K562 (cell line): ENCODE results near the gene ZNF385C. TPM values are rescaled to one million over a fixed set of nuclear protein-coding genes. Genes with fewer than 3 reads are reported as not detected.

Source experiments
- ASH1L ChIP-seq: fragments of 450-650 bp; IDR thresholded peaks from 2 replicates; pipeline ENCODE4 v1.6.1; 2018; ENCODE audit warnings: borderline replicate concordance, mild to moderate bottlenecking, low read depth; ENCODE audit not compliant: partially characterized antibody
- CUX1 ChIP-seq: fragments of 200-800 bp; sonication (Bioruptor generic); IDR thresholded peaks from 2 replicates; pipeline ENCODE4 v1.6.1; 2016; ENCODE audit warnings: missing genetic modification characterization, missing compliant biosample characterization
- DEAF1 ChIP-seq: fragments of 450-650 bp; formaldehyde crosslinking; IDR thresholded peaks from 2 replicates; pipeline ENCODE4 v1.4.0; 2020; ENCODE audit warnings: mild to moderate bottlenecking, moderate library complexity
- ETS1 ChIP-seq: conservative IDR thresholded peaks from 2 replicates; pipeline ENCODE4 v1.6.1; 2011; ENCODE audit warnings: low read depth, mild to moderate bottlenecking, low read length; ENCODE audit not compliant: control insufficient read depth
- HMG20A ChIP-seq: fragments of 450-650 bp; formaldehyde crosslinking; conservative IDR thresholded peaks from 2 replicates; pipeline ENCODE4 v1.4.0; 2020; ENCODE audit warnings: mild to moderate bottlenecking, mixed read lengths
- NRF1 ChIP-seq, 2 experiments: fragments of 450-650 bp; IDR thresholded peaks in 1 of 2; conservative IDR thresholded peaks in 1 of 2; 2 replicates each; pipeline ENCODE4 v1.6.1; 2014; ENCODE audit warnings: mild to moderate bottlenecking in 2 of 2
- RCOR1 ChIP-seq, 2 experiments: IDR thresholded peaks; 2 replicates each; pipeline ENCODE4 v1.6.1; 2012; ENCODE audit warnings: low read depth in 2 of 2, low read length in 2 of 2, borderline replicate concordance in 1 of 2, improper control_type of control experiment in 1 of 2
- SMC3 ChIP-seq: conservative IDR thresholded peaks from 2 replicates; pipeline ENCODE4 v1.6.1; 2011; ENCODE audit warnings: low read depth, low read length, improper control_type of control experiment; ENCODE audit not compliant: insufficient read depth
- ZHX1 ChIP-seq: fragments of 150-350 bp; conservative IDR thresholded peaks from 2 replicates; pipeline ENCODE4 v1.6.1; 2014; ENCODE audit warnings: low read length
- ZNF174 ChIP-seq: fragments of 250-450 bp; sonication (Bioruptor Pico); IDR thresholded peaks from 2 replicates; pipeline ENCODE4 v1.4.0; 2020; ENCODE audit warnings: mild to moderate bottlenecking
- ZNF717 ChIP-seq: fragments of 250-450 bp; sonication (Bioruptor Pico); IDR thresholded peaks from 2 replicates; pipeline ENCODE4 v1.5.0; 2021
- polyA plus RNA-seq, 8 experiments: library from polyadenylated mRNA; depleted of rRNA in 4 of 8; stranded (reverse) in 5 of 8; unstranded in 3 of 8; fragments of >200 nt; fragmentation: Nextera tagmentation in 2 of 8; fragmentation: Illumina TruSeq in 1 of 8; extraction: Ambion mirVana in 2 of 8; extraction: Trizol in 1 of 8; gene quantifications; 2 replicates each; pipeline versions ENCODE4 v1.2.1 to v1.2.3, GENCODE V29; 2011 to 2014; ENCODE audit warnings: inconsistent platforms in 1 of 8, missing spikeins in 1 of 8
- total RNA-seq, 7 experiments: library from RNA; depleted of rRNA in 6 of 7; stranded (reverse); fragments of >200 nt in 6 of 7; fragmentation: Illumina TruSeq in 2 of 7; extraction: Trizol in 2 of 7; gene quantifications; 2 replicates each; pipeline versions ENCODE4 v1.2.1 to v1.2.3, GENCODE V29; 2011 to 2021; ENCODE audit warnings: low replicate concordance in 1 of 7

ZNF385C gene
- total and polyA plus RNA-seq, 9 of the 15 experiments (the other 6 are each of a cell fraction or from before 2014, with no cell fraction given), result 0.03 to 0.35 (median 0.18) TPM; not detected in 1

GRCh38 chr17:42067371-42068091 is 30.7 kb downstream of the ZNF385C start (continued):
- no peak for TF ChIP-seq CUX1 (CRISPR knock-in tag)
- peak; percentile 83 for TF ChIP-seq SMC3
- TF ChIP-seq HMG20A, result no peak
- TF ChIP-seq NRF1 (conservative IDR thresholded peaks at IDR 0.05 in 1 of 2, IDR thresholded peaks at IDR 0.05 in 1 of 2), result 0 out of 4 replicates have a peak, but pooled peaks of 1 of the 2 experiments have one; percentile 19
- TF ChIP-seq ZHX1, result no peak
- TF ChIP-seq ZNF717 (CRISPR knock-in tag), result no peak
- TF ChIP-seq RCOR1 (IDR thresholded peaks at IDR 0.05; ENCODE audit: borderline replicate concordance in 1 of 2, low read depth in 2 of 2, low read length in 2 of 2), result no peak
- no peak for TF ChIP-seq ETS1
- TF ChIP-seq ASH1L, result no peak
- TF ChIP-seq DEAF1 (CRISPR knock-in tag), result peak; percentile 50; the same call in 1 of the 2 replicates
- no peak for TF ChIP-seq ZNF174 (CRISPR knock-in tag)
